8988T (cell line): ENCODE measurements around the gene GABRB2.
"Not testable (repeated sequence)": the region's sequence is repeated elsewhere in the genome, so short reads cannot be mapped to it uniquely, and the experiment has no call there.

Experiments used
- DNase-seq: peaks from one replicate; pipeline ENCODE4 v3.0.0; 2011

Gene GABRB2

DNA sequence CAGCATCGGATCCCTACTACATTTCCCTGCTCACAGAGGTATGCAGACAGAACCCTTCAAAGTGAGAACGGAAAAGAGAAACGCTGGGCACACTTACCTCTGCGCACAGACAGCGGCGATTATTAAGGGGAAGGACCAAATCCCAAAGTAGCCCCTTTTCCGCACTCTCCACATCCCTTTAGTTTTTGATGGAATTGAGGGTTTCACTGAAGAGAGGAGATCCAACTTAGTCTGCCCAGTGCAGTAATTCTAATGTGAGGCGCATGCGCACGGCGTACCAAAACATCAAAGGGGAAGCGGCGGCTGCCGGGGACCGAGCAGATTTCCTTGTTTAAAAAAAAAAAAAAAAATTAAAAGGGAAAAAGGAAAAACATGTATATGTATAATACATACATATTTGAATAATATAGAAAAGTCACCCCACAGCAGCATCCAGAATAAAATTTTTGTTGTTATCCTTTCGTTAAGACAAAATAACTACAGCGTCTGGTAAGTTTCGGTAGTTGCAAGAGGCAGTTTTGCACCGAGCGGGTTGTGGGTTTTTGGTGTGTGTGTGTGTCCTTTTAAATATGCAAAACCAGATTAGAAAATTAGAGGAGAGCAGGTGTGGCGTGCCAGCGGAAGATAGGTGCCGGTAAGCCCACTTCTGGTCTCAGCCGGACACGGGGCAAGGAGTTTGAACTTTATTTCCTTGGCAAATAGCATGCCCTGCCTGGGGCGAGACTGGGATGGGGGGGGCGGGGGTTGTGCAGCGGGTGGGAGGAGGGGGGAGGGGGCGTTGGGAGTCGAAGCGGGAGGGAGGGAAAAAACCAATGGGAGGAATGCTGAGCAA lies at the start of gene GABRB2:
TSS of gene GABRB2 (minus strand) at position 256 of the 832 bp plus-strand sequence. CDS start at position 174, 82 bp downstream.
- DNase-seq: no peak

- no peak for DNase-seq
Observed at GRCh38 chr5:161585798-161586197, 39.3 kb upstream of the GABRB2 start.

DNA sequence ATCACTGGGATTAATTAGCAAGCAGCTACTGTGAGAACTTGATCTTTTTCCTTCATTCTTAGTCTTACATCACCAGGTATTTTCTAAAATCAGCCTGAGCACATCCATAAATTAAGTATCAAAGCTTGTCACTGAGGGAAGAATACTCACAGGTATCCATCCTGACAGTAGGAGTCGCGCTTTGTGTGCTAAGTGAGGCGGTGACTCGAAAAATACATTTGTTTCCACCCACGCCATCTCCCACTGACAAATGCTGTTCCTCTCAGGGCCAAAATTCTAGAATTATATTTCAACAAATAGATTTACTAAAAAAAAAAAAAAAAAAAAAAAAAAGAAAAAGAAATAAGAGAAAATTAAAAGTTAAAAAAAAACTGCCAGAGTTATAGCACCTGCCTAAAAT lies 34.1 kb upstream of the GABRB2 start:
- DNase-seq: no peak

DNA sequence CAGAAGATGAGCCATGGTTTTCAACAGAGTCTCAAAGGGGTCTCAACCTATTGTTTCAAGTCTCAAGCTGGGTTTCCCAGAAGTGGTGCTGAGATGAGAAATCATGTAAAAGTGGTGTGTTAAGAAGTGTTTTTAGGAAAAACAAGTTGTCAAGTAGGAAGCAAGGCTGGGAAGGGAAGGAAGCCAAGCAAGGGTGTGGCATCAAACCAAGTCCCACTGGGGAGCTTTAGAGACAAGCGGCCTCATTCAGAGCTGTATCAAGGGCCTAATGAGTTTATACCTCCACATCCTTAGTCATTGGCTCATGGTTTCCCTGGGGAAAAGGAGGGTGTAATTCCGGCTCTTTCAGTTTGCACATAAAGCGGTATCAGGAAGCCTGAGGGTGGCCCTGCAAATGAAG lies 26.4 kb upstream of the GABRB2 start:
- no peak for DNase-seq

GRCh38 chr5:161566081-161566480 lies 19.6 kb upstream of the GABRB2 start:
- DNase-seq: no peak

- DNase-seq: no peak
Observed at GRCh38 chr5:161562446-161562845, 15.9 kb upstream of the GABRB2 start.

GRCh38 chr5:161549106-161549505 lies 2.6 kb upstream of the GABRB2 start:
- DNase-seq: no peak

DNA sequence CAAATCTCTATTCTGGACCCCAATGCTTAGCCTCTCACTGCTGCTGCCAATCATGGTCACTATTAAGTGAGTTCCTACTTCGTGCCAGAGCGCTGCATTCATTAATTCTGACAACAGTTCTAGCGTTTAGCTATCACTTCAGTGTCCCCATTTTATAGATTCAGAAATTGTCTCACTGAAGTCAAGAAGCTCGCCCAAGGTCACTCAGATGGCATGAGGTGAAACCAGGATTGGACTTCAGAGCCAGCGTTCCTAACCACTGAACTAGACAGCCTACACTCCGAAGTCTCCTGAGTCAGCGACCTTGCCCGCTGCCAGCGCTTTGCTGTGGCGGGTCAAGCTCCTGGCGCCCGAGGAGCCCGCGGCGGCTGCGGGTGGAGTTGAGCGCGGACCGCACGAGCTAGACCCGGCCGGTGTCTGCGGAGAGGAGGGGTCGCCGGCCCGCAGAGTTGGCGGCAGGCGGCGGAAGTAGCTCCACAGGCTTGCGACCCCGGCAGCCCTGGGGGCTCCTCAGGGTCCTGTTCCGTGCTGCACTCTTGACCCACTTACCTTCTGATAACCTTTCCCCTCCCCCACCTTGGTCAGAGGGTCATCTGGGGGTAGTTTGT lies 2.1 kb upstream of the GABRB2 start:
- DNase-seq: no peak

GRCh38 chr5:161547738-161548486 lies 1.4 kb upstream of the GABRB2 start:
- no peak for DNase-seq

GRCh38 chr5:161547406-161547737 lies 847 bp upstream of the GABRB2 start:
- no peak for DNase-seq

- no peak for DNase-seq
Observed at GRCh38 chr5:161546095-161546469, 443 bp downstream of the GABRB2 start.

DNA sequence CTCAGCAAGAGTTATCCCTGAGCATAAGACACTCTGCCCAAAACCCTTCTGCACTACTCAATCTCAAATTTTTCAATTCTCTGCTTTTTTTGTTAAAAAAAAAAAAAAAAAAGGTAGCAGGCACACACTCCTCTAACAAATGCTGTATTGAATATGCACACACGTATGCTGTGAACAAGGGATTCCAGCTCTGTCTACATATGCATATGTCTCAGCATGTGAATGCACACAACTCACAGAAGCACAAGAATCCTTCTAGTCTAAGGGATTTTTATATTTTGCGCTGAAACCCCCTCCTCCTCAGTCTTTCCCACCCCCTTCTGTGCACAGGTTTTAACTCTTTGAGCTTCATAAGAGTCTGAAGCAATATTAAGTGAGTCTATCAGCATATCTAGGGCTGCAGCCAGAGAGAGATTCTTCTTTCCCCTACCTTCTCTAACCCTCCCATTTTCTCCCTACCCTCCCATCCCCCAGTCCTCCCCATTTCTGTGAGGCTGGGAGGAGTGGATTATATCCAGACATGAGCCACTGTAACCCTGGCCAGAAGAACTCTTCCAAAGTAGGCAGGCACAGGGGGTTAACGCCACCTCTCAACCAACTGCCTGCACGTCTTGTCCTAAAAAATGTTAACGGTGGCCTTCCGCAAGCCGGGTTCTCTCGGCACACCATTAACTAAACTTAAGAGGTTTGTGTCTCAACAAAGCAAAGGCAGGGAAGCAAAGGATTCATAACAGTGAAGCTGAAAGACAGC lies 1.0 kb downstream of the GABRB2 start:
- DNase-seq: no peak

- DNase-seq: no peak
Observed at GRCh38 chr5:161544350-161544765, 2.2 kb downstream of the GABRB2 start.

GRCh38 chr5:161539016-161539415 lies 7.5 kb downstream of the GABRB2 start:
- DNase-seq: no peak

DNA sequence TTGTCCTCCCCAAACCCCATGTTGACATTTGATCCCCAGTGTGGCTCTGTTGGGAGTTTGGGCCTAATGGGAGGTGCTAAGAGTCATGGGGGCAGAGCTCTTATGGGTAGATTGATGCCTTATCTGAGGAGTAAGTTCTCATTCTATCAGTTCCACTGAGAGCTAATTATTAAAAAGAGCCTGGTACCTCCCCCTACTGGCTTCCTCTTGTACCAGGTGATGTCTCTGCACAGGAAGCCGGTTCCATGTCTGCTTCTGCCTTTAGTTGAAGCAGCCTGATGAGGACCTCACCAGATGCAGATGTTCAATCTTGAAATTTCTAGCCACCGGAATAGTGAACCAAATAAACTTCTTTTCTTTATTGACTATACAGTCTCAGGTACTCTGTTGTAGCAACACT lies 10.8 kb downstream of the GABRB2 start:
- no peak for DNase-seq

- no peak for DNase-seq
Observed at GRCh38 chr5:161530700-161531099, 15.8 kb downstream of the GABRB2 start.

GRCh38 chr5:161513942-161514341 lies 32.6 kb downstream of the GABRB2 start:
- DNase-seq: no peak

DNA sequence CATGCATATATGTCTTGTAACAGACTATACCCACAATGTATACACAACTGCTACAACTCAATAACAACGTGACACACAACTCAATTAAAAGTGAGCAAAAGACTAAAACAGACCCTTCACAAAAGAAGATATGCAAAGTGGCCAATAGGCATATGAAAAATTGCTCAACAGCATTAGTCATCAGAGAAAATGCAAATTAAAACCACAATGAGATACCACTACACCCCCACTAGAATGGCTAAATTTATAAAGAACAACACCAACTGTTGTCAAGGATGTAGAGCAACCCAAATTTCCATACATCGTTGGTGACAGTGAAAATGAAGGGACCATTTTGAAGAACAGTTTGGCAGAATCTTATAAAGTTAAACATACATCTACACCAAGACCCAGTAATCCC lies 38.9 kb downstream of the GABRB2 start:
- DNase-seq: no peak

DNA sequence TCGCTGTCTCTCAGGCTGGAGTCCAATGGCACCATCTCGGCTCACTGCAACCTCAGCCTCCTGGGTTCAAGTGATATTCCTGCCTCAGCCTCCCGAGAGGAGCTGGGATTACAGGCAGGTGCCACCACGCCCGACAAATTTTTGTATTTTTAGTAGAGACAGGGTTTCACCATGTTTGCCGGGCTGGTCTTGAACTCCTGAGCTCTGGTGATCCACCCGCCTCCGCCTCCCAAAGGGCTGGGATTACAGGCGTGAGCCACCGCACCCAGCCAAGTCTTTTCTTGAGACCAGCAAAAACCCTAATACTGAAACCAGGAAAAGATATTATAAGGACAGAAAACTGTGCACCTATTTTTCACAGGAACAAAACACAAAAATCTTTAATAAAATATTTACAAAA lies 41.4 kb downstream of the GABRB2 start:
- not testable (repeated sequence) for DNase-seq

GRCh38 chr5:161498531-161498930 lies 48.0 kb downstream of the GABRB2 start:
- no peak for DNase-seq

- DNase-seq: no peak
Observed at GRCh38 chr5:161483721-161484120, 62.8 kb downstream of the GABRB2 start.

DNA sequence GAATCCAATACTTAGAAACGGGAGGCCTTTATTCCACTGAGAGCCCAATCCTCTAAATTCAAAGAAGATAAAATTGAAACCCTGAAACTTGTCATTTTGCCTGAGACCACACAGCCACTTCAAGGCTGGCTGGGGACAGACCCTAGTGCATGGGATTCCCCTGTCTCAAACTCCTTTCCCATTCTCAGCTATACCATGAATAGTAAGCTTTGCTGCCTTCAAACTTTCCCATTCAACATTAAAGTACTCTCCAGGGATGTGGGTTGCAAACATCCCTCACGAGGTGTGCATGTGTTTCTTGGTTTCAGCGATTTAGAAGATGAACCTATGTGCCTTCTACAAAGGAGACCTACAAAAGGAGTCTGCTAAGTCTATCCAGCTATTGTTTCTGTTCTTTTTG lies 64.6 kb downstream of the GABRB2 start:
- DNase-seq: no peak
